Measurements from ENCODE around the gene C19orf33.

The C19orf33 gene

DNA sequence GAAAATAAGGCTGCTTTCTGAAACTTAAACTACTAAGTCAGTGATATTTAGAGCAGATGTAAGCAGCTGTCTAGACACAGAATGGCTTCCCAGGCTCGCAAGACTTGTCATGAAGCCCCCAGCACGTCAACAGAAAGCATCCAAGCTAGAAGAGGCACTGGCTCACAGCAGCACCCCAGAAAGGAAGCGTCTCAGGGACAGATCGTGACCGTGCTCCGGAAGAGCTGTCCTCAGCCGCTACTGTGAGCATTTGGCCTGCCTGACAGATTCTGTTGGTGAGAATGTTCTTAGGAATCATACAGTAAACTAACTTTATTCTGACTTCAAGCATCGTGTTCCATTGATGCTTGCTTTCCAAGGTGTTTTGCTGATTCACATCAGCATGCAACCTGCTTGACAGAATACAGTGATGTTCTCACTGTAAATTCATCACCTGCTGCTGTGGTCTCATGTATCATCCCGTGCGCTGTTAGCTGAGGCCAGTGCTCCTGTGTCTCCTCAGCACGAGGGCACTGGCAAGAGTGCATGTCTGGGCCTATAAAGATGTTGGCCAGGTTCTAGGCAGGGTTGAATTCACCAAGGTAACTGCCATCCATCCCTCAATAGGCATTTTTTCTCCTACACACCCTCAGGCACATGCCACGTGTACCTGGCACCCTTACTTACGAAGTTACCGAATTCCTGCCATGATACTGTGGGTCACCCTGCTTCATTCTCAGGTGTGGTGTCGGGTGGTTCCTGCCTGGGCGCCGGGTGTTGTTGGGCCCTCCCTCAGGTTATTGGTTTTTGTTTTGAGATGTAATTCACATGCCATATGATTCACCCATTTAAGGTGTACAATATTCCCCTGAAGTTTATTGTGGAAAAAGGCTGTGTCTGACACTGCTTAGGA is 23.8 kb upstream of the C19orf33 start:
- no peak for DNase-seq

DNA sequence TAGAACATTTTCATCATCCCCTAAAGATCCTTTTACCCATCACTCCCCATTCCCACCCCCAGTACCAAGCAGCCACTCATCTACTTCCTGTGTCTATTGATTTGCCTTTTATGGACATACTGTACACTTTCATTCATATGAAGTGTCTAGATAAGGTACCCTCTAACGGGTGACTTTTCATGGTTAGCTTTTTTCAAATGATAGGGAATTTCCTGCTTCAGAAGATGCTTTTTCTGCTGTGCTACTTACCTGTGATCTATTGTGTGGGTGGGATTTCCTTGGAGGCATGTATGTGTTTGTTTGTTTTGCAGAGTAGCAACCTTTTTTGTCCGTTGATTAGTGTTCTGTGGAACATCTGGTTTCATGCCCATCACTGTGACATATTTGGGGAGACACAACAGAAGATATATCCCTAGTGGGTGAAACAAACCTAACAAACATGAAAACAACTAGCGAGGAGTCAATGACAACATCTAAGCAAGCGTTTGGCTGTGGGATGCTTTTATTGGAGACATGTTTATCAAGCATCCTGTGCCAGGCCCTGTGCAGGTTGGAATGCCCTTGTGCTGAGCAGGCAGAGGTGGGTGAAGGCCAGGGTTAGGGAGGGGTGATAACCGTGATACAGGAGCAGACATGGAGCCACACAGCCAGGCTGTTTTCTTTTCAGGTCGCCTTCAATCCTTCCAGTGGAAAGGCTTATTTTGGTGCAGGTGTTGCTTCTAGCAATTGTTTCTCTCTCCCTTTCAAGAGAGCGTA is 22.1 kb upstream of the C19orf33 start:
- no peak for DNase-seq

- no peak for DNase-seq
These were observed 20.8 kb upstream of the C19orf33 start for GRCh38 chr19:38283271-38283670.

DNA sequence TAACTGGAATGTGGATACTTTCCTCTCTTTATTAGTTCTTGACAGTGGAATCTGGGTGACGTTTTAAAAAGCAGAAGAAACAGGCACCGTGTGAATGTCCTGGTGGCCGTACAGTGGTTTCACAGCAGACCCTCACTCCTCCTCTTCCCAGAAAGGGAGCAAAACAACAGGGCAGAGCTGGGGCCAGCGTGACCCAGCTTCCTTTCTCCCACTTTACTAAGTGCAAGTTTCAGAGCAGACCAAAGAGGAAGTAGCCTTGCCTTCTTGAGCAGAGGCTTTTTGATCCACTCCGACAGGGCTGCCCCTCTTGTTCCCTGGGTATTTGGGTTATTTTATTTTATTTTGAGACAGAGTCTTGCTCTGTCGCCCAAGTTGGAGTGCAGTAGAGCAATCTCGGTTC is 19.6 kb upstream of the C19orf33 start:
- no peak for DNase-seq

GRCh38 chr19:38285567-38285966 is 18.5 kb upstream of the C19orf33 start:
- no peak for DNase-seq

- DNase-seq: no peak
These were observed 16.4 kb upstream of the C19orf33 start for GRCh38 chr19:38287604-38288003.

- no peak for DNase-seq
These were observed 15.8 kb upstream of the C19orf33 start for GRCh38 chr19:38288123-38288855.

DNA sequence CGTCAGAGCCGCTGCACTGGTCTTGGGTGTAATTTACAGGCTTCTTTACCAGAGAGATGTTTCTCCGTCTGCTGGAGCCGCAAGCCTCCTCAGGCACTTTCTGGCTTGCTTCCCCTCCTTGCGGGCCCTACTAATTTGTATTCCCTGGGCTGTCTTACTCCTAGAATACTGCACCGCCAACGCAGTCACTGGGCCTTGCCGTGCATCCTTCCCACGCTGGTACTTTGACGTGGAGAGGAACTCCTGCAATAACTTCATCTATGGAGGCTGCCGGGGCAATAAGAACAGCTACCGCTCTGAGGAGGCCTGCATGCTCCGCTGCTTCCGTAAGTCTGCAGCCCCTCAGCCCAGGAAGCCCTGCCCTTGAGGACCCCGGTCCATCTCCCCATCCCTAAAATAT is 14.1 kb upstream of the C19orf33 start:
- no peak for DNase-seq

GRCh38 chr19:38290631-38291147 is 13.4 kb upstream of the C19orf33 start:
- no peak for DNase-seq

GRCh38 chr19:38291855-38292254 is 12.2 kb upstream of the C19orf33 start:
- no peak for DNase-seq

- no peak for DNase-seq
These were observed 10.8 kb upstream of the C19orf33 start for GRCh38 chr19:38293281-38293680.

DNA sequence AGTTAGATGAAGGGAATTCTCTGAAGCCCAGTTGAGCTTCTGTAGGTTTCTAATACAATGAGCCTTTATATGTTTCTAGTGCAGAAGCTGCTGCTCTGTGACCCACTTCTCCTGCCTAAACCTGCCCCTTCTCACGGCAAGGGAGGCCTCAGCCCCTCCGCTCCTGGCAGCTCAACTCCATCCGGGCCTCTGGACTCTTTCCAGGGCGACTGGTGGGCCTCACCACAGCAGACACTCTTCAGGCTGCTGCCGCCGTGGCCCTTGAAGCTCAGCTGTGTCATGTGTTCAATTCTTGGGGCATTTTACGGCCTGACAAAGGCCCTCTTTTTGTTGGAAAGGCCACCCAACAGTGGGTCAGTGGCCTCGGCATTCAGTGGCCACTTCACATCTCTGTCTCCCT is 10.0 kb upstream of the C19orf33 start:
- DNase-seq: no peak

GRCh38 chr19:38298821-38299680 is 5.0 kb upstream of the C19orf33 start:
- no peak for DNase-seq

- DNase-seq: no peak
These were observed 358 bp downstream of the C19orf33 start for GRCh38 chr19:38304352-38304865.

- no peak for DNase-seq
These were observed 897 bp downstream of the C19orf33 start for GRCh38 chr19:38304866-38305429.

DNA sequence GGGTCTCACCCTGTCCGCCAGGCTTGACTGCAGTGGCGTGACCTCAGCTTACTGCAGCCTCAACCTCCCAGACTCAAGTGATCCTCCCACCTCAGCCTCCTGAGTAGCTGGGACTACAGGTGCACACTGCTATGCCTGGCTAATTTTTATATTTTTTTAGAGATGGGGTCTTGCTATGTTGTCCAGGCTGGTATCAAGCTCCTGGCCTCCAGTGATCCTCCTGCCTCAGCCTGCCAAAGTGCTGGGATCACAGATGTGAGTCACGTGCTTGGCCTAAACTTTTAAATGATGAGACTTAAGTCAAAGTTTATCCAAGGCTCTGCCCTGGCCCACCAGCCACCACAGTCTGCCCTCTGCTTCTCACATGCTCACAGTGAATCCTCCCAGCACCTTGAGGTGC is 2.2 kb downstream of the C19orf33 start:
- no peak for DNase-seq

GRCh38 chr19:38307076-38307475 is 3.0 kb downstream of the C19orf33 start:
- DNase-seq: no peak

DNA sequence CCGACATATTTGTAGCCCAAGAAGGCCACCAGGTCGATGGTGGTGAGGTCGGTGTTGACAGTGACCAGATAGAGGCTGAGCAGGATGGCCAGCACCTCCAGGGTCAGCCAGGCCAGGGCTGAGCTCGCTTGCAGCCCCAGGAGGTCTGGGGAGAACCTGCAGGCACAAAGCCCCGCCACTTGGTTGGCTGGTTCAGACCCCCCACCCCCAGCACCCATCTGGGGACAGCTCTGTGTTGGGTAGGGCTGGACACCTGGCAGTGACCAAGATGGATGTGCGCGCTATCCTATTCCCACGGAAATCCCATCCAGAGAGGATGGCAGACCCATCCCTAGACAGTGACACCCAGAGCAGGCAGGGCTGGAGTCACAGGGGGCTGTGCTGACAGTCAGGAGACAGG is 3.5 kb downstream of the C19orf33 start:
- DNase-seq: no peak

- no peak for DNase-seq
These were observed 4.1 kb downstream of the C19orf33 start for GRCh38 chr19:38308006-38308766.

GRCh38 chr19:38308926-38309614 is 5.0 kb downstream of the C19orf33 start:
- DNase-seq: no peak

All from activated CD4-positive, alpha-beta T cell treated with anti-CD3 and anti-CD28 coated beads, Interleukin-2, amount 50 U/mL, for 1 hour (primary cell).